UCSD-AML1 (cell line): Measurements from ENCODE around the gene FHOD3.

Experiments
- DNase-seq: peaks from one replicate; lab custom pipeline; 2025; ENCODE audit not compliant: unreplicated experiment; lab: John Stamatoyannopoulos, UW

FHOD3 gene

GRCh38 chr18:36378205-36378604 is 80.7 kb downstream of the FHOD3 start:
- DNase-seq = no peak

DNA sequence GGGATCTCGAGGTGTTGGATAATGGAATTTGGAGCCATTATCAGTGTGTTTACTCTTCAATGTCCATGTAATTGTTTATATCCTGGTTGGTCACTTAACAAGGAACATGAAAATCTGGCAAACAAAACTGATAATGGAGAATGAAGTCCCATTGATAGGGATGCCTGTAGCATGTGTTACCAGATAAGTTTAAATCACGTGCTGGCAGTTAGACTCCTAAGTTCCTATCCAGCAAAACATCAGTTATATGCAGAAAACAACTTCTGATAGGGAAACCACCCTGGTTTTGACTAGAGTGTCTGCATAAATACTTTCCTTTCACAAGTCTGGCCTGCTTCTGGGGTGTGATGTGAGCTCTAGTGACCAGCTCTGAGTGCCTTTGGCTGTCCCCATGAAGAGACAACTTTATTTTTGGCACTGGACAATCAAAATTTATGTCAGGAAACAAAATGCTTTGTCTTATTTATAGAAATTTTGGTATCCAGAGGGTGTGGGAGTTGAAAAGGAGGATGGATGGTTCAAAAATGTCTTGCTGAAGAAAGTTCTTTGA is 82.0 kb downstream of the FHOD3 start:
- DNase-seq = no peak

GRCh38 chr18:36380173-36380827 is 82.8 kb downstream of the FHOD3 start:
- no peak for DNase-seq

DNA sequence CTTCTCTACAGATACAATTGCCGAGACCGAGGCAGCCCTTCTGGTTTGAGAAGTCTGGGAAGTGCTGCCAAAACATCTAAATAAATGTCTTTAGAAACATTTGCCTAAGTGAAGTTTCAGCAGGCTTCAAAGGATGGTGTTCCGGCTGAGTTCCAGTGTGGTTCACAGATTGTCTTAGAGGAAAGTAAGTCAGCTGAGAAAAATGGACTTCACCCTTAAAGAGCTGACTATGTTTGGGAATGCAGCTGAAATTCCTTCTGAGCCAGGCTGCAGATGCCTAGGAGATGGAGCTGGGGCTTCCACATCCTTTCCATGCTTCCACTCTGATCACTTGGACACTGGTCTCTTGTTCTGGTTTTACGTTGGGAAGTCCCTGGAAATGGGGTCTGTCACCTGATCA is 83.6 kb downstream of the FHOD3 start:
- DNase-seq = no peak

GRCh38 chr18:36382854-36383253 is 85.3 kb downstream of the FHOD3 start:
- DNase-seq = no peak

- DNase-seq = no peak
Observed at GRCh38 chr18:36386150-36386920, 88.8 kb downstream of the FHOD3 start.

GRCh38 chr18:36387310-36387709 is 89.8 kb downstream of the FHOD3 start:
- no peak for DNase-seq

GRCh38 chr18:36388310-36388709 is 90.8 kb downstream of the FHOD3 start:
- DNase-seq = no peak

GRCh38 chr18:36389027-36389426 is 91.5 kb downstream of the FHOD3 start:
- no peak for DNase-seq

DNA sequence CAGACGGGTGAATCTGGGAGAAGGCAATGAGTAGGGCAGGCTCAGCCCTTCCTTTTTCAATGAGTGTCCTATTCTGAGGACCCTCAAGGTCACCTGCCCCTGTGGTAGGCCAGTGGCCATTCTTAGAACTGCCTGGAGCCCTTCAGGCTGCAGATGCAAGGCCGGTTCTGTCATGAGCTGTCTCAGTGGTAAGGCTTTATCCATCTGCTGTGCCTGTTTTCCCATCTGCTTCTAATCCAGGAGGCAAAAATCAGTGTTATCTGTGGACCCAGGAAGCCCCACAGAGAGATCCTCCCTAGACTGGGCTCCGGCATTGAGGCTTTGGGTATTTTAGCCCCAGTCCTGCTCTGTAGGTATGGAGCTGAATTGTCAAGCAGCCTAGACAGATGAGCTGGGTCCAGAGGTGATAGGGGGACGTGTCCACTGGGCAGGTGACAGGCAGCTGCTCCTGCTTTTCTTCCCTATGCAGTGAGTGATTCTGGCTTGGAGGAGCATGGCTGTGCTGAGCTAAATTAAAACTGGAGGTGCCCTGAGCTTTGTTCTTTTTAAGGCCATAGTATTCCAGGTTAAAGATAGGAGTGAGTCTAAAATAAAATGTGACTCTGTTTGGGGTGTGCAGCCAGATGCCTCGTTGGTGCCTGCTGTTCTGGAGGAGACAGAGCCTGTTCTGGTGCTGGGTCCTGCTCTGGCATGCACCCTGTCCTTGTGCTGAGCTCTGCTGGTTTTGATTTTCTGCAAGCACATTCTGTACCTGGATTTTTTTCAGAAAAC is 92.5 kb downstream of the FHOD3 start:
- DNase-seq = no peak

DNA sequence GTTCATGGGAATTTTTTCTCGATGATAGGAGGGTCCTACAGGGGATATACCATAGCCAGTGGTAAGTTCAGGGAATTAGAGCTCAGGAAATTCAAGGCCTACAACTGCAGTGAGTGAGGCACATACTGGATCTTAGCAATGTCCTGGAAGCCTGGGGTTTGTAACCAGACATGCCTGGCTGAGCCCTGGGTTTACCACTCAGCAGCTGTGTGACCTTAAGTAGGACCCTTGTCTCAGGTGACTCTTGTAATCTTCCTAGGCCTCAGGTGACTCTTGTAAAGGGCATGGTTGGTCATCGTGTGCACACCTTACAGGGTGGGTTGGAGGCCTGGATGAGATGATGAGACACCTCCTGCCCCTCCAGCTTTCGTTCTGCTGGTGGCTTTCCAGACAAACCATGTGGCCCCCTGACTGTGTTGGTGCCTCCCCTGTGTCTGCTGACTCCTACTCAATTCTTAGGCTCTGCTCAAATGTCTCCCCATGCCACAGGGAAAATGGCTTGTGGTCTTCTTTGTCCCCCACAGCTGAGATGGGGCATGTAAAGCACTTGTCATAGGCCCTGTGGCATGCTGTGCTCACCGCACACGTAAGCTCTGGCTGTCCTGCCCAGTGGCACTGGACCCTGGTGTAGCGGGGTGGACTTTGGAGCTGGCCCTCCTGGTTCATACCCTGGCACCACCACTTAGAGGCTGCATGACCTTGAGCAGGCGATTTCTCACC is 94.1 kb downstream of the FHOD3 start:
- no peak for DNase-seq

GRCh38 chr18:36392164-36392978 is 94.9 kb downstream of the FHOD3 start:
- DNase-seq = no peak

DNA sequence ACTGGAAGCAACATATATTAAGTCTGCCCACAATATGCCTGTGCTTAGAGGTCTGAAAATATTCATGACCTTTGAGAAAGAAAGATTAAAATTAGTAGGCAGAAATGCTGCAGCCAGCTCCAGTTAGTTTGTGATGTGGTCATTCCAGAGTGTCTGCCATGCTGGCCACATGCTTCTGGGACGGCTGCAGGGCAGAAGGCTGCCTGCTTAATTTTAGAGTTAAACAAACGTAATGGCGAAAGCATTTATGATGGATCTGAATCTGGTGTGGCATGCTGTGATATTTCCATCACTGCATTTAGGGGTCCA is 95.4 kb downstream of the FHOD3 start:
- DNase-seq = no peak

DNA sequence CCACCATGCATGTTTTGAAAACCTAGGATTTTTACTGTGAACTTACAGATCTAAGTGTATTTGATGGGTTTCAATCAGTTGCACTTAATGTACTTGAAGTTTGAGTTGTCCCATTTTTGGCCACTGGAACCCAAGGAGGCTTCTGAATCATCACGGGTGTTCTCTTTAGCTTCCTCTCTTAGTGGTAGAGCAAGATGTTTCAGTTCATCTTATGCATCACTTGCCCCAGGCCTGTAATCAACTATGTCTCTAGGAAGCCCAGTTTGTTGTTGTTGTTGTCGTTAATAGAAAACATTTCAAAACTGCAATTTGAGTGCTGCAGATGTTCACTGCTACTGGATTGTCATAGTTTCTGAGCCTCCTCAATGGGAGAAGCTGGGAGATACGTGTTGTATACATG is 97.0 kb downstream of the FHOD3 start:
- no peak for DNase-seq

GRCh38 chr18:36396190-36396589 is 98.7 kb downstream of the FHOD3 start:
- DNase-seq = no peak

DNA sequence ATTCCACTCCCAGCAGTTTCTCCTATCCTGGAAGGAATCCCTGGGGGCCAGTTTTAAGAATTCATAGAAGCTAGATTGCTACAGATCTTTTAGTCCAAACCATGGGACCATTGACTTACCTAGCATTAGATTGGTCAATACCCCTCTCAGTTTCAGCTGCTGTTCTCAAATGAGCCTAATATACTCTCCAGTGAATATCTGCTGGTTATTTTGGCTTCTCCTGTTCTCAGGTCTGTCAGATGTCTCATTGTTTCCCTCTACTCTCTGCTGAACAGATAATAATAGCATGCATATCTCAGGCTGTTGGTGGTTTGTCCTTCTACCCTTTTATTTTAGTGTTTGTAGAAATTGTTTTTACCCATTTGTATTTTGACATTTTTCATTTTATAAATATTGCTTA is 99.5 kb downstream of the FHOD3 start:
- no peak for DNase-seq

- DNase-seq = no peak
Observed at GRCh38 chr18:36398419-36398818, 100.9 kb downstream of the FHOD3 start.

- no peak for DNase-seq
Observed at GRCh38 chr18:36399055-36399454, 101.5 kb downstream of the FHOD3 start.

DNA sequence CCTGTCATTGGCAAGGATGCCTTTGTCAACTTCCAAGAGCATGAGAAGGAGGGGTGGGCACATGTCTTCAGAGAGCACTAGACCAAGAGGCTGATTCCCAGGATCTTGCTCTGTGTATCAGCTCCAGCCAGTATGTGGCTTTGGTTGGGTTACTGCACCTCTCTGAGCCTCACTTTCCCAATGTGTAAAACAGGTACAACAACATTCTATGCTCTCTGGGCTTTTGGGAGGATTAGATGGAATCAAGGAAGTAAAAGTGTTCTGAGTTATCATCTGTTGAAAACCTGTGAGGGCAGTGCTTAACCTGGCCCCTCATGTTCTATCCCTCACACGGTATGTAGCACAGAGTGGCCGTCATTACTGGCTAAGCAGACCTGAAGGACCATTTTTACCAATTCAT is 103.9 kb downstream of the FHOD3 start:
- DNase-seq = no peak

GRCh38 chr18:36402765-36403396 is 105.4 kb downstream of the FHOD3 start:
- DNase-seq = no peak
